Myocyte (in vitro differentiated cells): ENCODE data around the gene SDK2. TPM values are rescaled to one million over a fixed set of nuclear protein-coding genes. Genes with fewer than 3 reads are reported as not detected.

Experiments
- DNase-seq: peaks from one replicate; pipeline ENCODE4 v3.0.0-alpha.2; 2012; ENCODE audit warnings: low read depth
- total RNA-seq: library from RNA; depleted of rRNA; stranded (reverse); fragments of >200 nt; gene quantifications from 2 replicates; pipeline ENCODE4 v1.2.3, GENCODE V29; 2014

The SDK2 gene
- total RNA-seq, 1 donor from 2014 or later: not detected

GRCh38 chr17:73429440-73430164 is 214.6 kb downstream of the SDK2 start:
- peak; percentile 85 for DNase-seq

DNA sequence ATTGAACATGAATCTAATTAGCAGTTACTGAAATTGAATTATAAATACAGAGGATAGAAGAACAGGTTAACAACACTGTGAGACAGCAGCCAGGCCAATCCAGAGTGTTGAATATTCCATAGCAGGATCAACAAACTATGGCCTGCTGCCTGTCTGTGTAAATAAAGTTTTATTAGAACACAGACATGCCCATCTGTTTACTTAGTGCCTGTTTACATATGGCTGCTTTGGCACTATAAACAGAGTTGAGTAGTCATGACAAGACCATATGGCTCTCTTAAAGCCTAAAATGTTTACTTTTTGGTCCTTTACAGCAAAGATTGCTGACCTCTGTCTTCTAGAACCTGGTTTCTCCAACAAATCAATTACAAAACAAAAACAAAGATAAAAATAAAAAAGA is 217.0 kb downstream of the SDK2 start:
- no peak for DNase-seq

- no peak for DNase-seq
Measured at GRCh38 chr17:73424571-73424970, 219.7 kb downstream of the SDK2 start.

DNA sequence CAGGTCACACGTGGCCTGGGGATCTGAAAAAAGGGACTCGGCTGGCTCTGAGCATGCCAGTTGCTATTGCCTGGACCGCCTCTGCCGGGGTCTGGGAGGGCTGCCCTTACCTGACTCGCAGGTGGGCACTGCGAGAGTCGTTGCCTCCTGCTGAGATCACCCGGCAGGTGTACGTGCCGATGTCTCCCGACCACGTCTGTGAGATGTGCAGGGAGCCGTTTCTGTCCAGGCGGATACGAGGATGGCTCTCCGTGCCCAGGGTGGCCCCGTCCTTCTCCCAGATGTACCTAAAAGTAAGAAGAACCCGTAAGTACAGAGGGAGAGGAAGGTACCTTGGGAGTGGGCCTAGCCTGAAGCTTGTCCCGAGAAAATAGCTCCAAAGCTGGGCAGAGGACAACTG is 220.4 kb downstream of the SDK2 start:
- no peak for DNase-seq

DNA sequence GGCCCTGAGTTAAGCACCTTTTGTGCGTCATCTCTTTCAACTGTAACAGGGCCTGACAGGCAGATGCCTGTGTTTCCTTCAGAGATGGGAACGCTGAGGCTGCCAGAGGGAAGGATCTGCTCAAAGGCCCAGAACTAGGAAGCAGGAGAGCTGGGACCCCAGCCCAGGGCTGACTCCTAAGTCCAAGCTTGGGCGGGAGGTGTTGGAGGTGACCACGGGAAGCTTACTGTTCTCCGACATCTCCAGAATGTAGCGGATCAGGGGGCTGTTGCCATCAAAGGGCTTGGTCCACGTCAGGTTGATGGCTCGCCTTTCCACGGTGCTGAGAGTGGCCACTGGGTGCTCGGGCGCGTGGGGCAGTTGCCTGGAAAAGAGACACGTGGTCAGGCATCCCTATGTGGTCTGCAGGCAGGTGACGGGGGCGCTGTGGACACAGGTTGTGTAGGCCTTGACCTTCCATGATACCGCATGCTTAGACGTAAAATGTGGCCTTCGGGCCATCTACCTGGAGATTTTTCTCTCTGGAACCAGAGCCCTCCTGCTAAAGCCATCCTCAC is 221.0 kb downstream of the SDK2 start:
- DNase-seq: no peak

GRCh38 chr17:73422121-73422520 is 222.1 kb downstream of the SDK2 start:
- DNase-seq: no peak

GRCh38 chr17:73420897-73421296 is 223.3 kb downstream of the SDK2 start:
- DNase-seq: no peak

DNA sequence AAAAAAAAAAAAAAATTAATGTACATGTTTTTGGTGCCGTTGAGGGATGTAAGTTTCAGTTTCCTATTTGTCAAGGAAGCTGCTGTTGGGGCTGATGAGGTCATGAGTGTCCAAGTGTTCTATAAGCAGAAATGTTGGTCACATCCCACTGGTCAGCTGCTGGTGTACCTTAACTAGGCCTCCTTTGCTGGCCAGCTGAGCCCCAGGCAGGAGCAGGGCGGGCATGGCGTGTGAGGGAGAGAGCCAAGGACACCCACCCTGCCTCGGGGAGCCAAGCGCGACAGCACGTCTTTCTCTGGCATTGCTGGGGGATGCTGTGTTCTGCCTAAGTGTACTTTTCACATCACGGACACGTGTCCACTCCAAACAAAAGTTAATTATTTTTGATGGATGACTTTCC is 224.4 kb downstream of the SDK2 start:
- no peak for DNase-seq

DNA sequence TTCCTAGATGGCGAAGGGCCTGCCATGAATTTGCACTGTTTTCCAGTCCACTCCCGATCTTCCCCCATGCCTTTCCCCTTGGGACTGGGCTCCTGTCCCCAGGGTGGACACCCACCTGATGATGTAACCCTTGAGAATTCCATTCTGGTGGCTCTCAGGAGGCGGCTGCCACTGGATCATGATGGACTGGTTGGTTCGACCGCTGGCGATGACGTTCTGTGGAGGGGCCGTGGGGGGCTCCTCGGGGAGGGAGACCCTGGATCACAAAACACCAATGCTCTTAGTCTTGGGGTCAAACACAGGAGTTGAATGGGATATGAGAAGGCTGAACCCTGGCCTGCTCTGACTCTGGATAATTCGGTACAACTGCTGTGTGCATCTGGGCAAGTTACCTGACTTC is 225.2 kb downstream of the SDK2 start:
- DNase-seq: no peak

GRCh38 chr17:73415782-73416181 is 228.5 kb downstream of the SDK2 start:
- DNase-seq: no peak

- DNase-seq: no peak
Measured at GRCh38 chr17:73414171-73414955, 229.9 kb downstream of the SDK2 start.

- no peak for DNase-seq
Measured at GRCh38 chr17:73412914-73413313, 231.3 kb downstream of the SDK2 start.

DNA sequence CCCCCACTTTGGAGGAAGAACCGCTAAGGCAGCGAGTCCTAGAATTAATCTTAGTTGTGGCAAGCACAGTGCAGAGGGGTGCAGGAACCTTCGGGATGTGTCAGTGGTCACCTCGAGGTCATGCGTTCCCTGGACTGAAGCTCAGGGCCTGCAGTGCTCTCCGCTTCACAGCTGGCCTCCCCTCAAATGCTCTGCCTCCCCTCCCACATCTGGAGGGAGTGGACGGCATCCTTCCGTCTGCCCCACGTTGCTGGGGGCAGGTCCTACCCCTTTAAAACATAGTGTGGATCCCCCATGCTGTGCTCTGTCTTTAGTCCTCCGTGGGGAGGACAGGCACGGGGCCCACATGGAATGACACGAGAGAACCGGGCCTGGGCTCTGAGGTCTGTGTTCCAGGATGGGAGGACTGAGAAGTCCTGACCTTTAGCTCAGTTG is 232.9 kb downstream of the SDK2 start:
- no peak for DNase-seq

GRCh38 chr17:73410586-73411312 is 233.5 kb downstream of the SDK2 start:
- no peak for DNase-seq

DNA sequence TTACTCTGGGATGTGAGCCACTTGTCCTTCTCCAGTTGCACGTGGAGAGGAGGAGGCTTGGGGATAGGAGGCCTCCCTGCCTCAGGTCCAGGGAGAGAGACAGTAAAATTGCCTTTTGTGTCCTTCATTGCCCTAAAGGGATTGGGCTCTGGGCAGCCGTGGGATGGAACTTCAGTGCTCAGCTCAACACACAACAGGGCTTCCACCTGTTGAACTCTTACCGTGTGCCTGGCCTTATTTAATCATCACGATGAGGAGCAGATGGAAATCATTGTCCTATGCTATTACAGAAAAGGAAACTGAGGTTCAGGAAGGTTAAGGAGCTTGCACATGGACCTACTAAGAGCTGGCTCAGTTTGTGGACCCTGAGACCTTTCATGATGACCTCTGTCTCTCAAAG is 240.0 kb downstream of the SDK2 start:
- no peak for DNase-seq

DNA sequence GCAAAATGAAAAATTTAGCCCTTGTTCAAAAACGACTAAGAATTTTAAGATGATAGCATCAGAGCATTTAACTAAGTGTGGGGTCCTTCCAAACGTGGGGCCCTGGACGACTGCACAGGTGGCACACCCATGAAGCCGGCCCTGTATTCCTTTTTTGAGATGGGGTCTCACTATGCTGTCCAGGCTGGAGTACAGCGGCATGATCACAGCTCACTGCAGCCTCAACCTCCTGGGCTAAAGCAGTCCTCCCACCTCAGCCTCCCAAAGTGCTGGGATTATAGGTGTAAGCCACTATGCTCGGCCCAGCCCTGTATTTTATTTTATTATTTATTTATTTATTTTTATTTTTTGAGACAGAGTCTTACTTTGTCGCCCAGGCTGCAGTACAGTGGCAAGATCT is 241.8 kb downstream of the SDK2 start:
- DNase-seq: no peak

DNA sequence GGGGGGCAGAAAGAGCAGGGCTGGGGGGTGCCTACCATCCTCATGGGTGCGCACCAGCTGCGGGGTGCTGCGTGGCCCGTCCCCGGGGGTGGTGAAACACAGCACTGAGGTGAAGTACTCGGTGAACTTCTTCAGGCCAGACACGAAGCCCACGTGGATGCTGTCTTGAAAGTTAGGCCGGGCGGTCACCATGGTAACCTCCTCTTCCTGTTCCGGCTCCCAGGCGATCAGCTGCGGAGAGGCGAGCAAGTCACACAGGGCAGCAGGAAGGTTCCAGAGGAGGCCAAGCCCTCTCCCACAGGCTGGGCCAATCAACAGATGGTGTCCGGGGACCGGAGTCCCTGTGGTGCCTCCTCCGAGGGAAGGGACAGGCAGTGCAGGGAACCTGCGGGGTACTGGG is 242.3 kb downstream of the SDK2 start:
- no peak for DNase-seq

- DNase-seq: no peak
Measured at GRCh38 chr17:73400915-73401545, 243.2 kb downstream of the SDK2 start.

GRCh38 chr17:73399056-73399455 is 245.2 kb downstream of the SDK2 start:
- no peak for DNase-seq

DNA sequence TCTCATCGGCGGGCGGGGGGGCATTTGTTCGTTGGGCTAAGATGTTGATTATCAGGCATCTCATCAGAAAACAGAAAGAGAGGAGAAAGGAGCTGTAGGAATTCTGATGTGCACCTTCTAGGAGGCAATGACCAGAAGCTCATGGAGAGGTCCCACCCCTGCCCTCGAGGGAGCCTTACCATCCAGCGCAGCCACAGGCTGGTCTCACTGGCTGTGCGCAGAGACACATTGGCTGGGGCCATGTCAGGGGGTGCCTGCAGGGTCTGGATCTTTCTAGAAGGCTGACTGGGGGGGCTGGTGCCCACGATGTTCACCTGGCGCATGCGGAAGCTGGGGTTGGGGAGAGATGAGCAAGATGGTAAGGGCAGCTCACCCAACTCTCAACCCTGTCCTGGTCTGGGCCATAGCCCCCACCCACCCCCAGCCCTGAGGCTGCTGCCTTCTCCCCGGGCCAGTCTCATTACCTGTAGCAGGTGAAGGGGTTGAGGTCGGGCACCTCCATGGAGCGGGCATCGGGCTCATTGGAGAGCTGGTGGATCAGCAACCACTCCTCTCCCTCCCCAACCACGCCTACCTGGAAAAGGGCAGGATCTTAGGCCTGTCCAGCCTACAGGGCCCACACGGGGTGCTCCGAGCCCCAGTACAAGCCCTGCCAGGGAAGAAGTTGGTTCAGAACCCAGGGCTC is 246.2 kb downstream of the SDK2 start:
- DNase-seq: no peak
